ENCODE data around the gene FAF2. TPM values are rescaled to one million over a fixed set of nuclear protein-coding genes. Genes with fewer than 3 reads are reported as not detected.
A peak's percentile ranks its signal among the peaks of the same experiment; 100 is the strongest.
"Not testable (repeated sequence)": the region's sequence is repeated elsewhere in the genome, so short reads cannot be mapped to it uniquely, and the experiment has no call there.

Gene FAF2
- total and polyA plus RNA-seq, 2 donors, result 17.7 to 22.4 TPM

DNA sequence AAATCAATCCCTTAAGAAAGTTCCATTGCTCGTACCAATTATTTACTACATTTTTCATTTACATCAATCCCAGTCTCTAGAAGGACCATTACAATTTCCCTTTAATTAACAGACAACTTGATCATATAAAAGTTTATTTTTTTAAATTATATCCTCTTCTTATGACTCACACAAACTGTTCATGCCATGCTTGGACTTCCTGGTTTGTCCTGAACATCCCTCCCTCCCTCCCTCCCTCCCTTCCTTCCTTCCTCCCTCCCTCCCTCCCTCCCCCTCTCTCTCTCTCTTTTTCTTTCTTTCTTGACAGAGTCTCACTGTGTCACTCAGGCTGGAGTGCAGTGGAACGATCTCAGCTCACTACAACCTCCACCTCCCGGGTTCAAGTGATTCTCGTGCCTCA, 20.2 kb upstream of the FAF2 start:
- H3K27me3 ChIP-seq (ENCODE audit: control insufficient read depth in 2 of 2, insufficient read depth in 1 of 2, low read length in 1 of 2), result no peaks in the 10 kb centered on the region
- no peak for DNase-seq (ENCODE audit: low read depth in 6 of 9, low spot score in 9 of 9)
- H3K4me1 ChIP-seq (ENCODE audit: control insufficient read depth in 2 of 2, insufficient read depth in 2 of 2, low read length in 2 of 2), result peaks cover 0 to 10% of the 10 kb centered on the region in 2 donors
- no peak overlapping the region for H3K4me3 ChIP-seq (ENCODE audit: low read length in 2 of 2)
- WGBS, result 88% methylated on average over 4 of the region's 4 CpGs
- H3K36me3 ChIP-seq (ENCODE audit: control insufficient read depth in 2 of 2, insufficient read depth in 2 of 2, low read length in 1 of 2), result no peaks in the 10 kb centered on the region
- H3K9me3 ChIP-seq (ENCODE audit: control insufficient read depth in 2 of 2, insufficient read depth in 1 of 2, low read length in 1 of 2), result peaks cover 0 to 7% of the 10 kb centered on the region in 2 donors
- H3K27ac ChIP-seq (ENCODE audit: low read depth in 1 of 2, low read length in 1 of 2), result no peak overlapping the region

DNA sequence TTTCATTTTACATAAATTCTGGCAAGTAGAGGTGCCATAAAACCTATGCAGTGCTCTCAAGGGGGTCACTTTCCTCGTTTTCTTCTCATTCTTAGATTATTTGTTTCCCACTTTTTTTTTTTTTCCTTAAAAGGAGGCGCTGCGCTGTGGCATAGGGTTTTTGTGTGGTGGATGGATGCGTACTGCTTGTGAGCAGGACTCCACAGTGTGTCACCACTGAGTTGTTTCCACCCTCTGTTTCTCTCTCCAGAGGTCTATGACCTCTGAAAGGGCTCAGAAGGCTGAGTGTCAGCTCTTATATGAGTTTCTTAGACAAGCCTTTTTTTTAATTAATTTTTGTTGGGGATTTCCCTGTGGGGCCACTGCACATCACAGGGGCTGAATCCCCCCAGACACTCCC, 18.2 kb upstream of the FAF2 start:
- H3K4me1 ChIP-seq (ENCODE audit: control insufficient read depth in 2 of 2, insufficient read depth in 2 of 2, low read length in 2 of 2), result peaks cover 0 to 10% of the 10 kb centered on the region in 2 donors
- H3K9me3 ChIP-seq (ENCODE audit: control insufficient read depth in 2 of 2, insufficient read depth in 1 of 2, low read length in 1 of 2), result peaks cover 0 to 7% of the 10 kb centered on the region in 2 donors
- DNase-seq (ENCODE audit: low read depth in 6 of 9, low spot score in 9 of 9), result no peak
- H3K27me3 ChIP-seq (ENCODE audit: control insufficient read depth in 2 of 2, insufficient read depth in 1 of 2, low read length in 1 of 2), result no peaks in the 10 kb centered on the region
- 87% methylated on average over 4 of the region's 4 CpGs for WGBS
- no peaks in the 10 kb centered on the region for H3K36me3 ChIP-seq (ENCODE audit: control insufficient read depth in 2 of 2, insufficient read depth in 2 of 2, low read length in 1 of 2)
- peak overlapping the region in 1 of 2 donors; percentile 12 for H3K27ac ChIP-seq (ENCODE audit: low read depth in 1 of 2, low read length in 1 of 2)
- H3K4me3 ChIP-seq (ENCODE audit: low read length in 2 of 2), result no peak overlapping the region

DNA sequence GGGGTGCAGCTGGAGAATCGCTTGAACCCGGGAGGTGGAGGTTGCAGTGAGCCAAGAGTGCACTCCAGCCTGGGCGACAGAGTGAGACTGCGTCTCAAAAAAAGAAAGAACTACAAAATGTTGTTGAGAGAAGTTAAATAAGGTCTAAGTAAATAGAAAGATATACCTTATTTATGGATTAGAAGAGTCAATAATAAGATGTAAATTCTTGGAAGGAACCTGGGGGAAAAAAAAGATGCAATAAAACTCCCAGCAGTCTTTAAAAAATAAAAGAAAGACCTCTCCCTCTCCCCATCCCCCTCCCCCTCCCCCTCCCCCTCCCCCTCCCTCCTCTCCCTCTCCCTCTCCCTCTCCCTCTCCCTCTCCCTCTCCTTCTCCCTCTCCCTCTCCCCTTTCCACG, 15.5 kb upstream of the FAF2 start:
- Histone ChIP-seq H3K27me3 (ENCODE audit: control insufficient read depth in 2 of 2, insufficient read depth in 1 of 2, low read length in 1 of 2) (no peaks in the 10 kb centered on the region), H3K4me3 (ENCODE audit: low read length in 2 of 2) (no peak overlapping the region), H3K4me1 (ENCODE audit: control insufficient read depth in 2 of 2, insufficient read depth in 2 of 2, low read length in 2 of 2) (peaks cover 0 to 12% of the 10 kb centered on the region in 2 donors), H3K27ac (ENCODE audit: low read depth in 1 of 2, low read length in 1 of 2) (no peak overlapping the region), H3K36me3 (ENCODE audit: control insufficient read depth in 2 of 2, insufficient read depth in 2 of 2, low read length in 1 of 2) (no peaks in the 10 kb centered on the region), H3K9me3 (ENCODE audit: control insufficient read depth in 2 of 2, insufficient read depth in 1 of 2, low read length in 1 of 2) (peaks cover 0 to 2% of the 10 kb centered on the region in 2 donors)
- DNase-seq (ENCODE audit: low read depth in 6 of 9, low spot score in 9 of 9), result no peak
- 97% methylated on average over 4 of the region's 5 CpGs for WGBS

DNA sequence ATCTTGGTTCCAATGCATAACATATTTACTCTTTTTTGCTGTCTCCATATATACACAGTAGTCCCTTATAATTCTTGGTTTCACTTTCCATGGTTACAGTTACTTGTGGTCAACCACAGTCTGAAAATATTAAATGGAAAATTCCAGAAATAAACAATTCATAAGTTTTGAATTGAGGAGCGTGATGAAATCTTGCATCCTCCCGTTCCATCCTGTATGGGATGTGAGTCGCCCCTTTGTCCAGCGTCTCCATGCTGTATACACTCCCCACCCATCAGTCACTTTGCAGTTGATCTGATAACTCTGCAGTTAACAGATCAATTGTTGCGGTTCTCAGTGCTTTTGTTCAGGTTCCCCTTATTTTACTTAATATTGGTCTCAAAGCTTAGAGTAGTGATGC, 11.5 kb upstream of the FAF2 start:
- Histone ChIP-seq H3K36me3 (ENCODE audit: control insufficient read depth in 2 of 2, insufficient read depth in 2 of 2, low read length in 1 of 2) (no peaks in the 10 kb centered on the region), H3K27ac (ENCODE audit: low read depth in 1 of 2, low read length in 1 of 2) (peak overlapping the region in 1 of 2 donors; percentile 38), H3K4me1 (ENCODE audit: control insufficient read depth in 2 of 2, insufficient read depth in 2 of 2, low read length in 2 of 2) (peaks cover 0 to 2% of the 10 kb centered on the region in 2 donors), H3K4me3 (ENCODE audit: low read length in 2 of 2) (no peak overlapping the region), H3K9me3 (ENCODE audit: control insufficient read depth in 2 of 2, insufficient read depth in 1 of 2, low read length in 1 of 2) (peaks cover 0 to 2% of the 10 kb centered on the region in 2 donors), H3K27me3 (ENCODE audit: control insufficient read depth in 2 of 2, insufficient read depth in 1 of 2, low read length in 1 of 2) (no peaks in the 10 kb centered on the region)
- 9% methylated on average over 5 of the region's 5 CpGs for WGBS
- DNase-seq (ENCODE audit: low read depth in 6 of 9, low spot score in 9 of 9), result no peak

GRCh38 chr5:176438959-176439757, 9.0 kb upstream of the FAF2 start:
- Histone ChIP-seq H3K27me3 (ENCODE audit: control insufficient read depth in 2 of 2, insufficient read depth in 1 of 2, low read length in 1 of 2) (no peaks in the 10 kb centered on the region), H3K4me1 (ENCODE audit: control insufficient read depth in 2 of 2, insufficient read depth in 2 of 2, low read length in 2 of 2) (peaks cover 0 to 2% of the 10 kb centered on the region in 2 donors), H3K36me3 (ENCODE audit: control insufficient read depth in 2 of 2, insufficient read depth in 2 of 2, low read length in 1 of 2) (no peaks in the 10 kb centered on the region), H3K27ac (ENCODE audit: low read depth in 1 of 2, low read length in 1 of 2) (no peak overlapping the region), H3K9me3 (ENCODE audit: control insufficient read depth in 2 of 2, insufficient read depth in 1 of 2, low read length in 1 of 2) (no peaks in the 10 kb centered on the region), H3K4me3 (ENCODE audit: low read length in 2 of 2) (no peak overlapping the region)
- no peak for DNase-seq (ENCODE audit: low read depth in 6 of 9, low spot score in 9 of 9)
- 94% methylated on average over 12 of the region's 12 CpGs for WGBS

DNA sequence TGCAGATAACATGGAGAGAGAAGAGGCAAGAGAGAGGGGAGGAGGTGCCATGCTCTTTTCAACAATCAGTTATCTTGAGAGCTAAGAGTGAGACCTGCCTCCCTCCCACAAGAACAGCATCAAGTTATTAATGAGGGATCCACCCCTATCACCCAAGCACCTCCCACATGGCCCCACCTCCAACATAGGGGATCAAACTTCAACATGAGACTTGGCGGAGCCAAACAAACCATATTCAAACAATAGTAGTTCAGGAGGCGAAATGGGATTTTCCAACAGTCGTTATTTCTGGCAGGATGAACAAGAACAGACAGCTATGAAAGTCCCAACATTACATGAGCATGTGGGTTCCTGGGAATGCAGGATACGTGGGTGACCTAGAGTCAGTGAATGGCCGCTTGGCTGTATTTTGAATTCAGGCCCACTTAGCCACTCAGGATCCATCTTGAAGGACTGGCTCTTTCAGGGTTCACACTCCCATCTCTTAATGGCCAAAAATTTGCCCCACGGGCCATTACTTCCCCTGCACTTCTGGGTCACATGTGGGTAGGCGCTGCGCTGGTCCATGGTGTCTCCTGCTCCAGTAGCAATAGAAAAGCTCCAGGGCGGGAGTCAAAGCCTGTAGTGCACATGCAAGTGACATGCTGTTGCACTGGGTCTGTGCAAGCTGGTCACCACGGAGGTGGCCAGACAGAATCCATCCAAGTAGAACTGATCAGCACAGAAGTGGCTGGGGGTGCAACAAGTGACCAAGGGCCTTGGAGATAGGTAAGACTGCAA, 7.1 kb upstream of the FAF2 start:
- Histone ChIP-seq H3K9me3 (ENCODE audit: control insufficient read depth in 2 of 2, insufficient read depth in 1 of 2, low read length in 1 of 2) (no peaks in the 10 kb centered on the region), H3K4me1 (ENCODE audit: control insufficient read depth in 2 of 2, insufficient read depth in 2 of 2, low read length in 2 of 2) (peaks cover 0 to 2% of the 10 kb centered on the region in 2 donors), H3K27ac (ENCODE audit: low read depth in 1 of 2, low read length in 1 of 2) (no peak overlapping the region), H3K27me3 (ENCODE audit: control insufficient read depth in 2 of 2, insufficient read depth in 1 of 2, low read length in 1 of 2) (no peaks in the 10 kb centered on the region), H3K4me3 (ENCODE audit: low read length in 2 of 2) (no peak overlapping the region), H3K36me3 (ENCODE audit: control insufficient read depth in 2 of 2, insufficient read depth in 2 of 2, low read length in 1 of 2) (no peaks in the 10 kb centered on the region)
- 95% methylated on average over 10 of the region's 10 CpGs for WGBS
- DNase-seq (ENCODE audit: low read depth in 6 of 9, low spot score in 9 of 9), result no peak

DNA sequence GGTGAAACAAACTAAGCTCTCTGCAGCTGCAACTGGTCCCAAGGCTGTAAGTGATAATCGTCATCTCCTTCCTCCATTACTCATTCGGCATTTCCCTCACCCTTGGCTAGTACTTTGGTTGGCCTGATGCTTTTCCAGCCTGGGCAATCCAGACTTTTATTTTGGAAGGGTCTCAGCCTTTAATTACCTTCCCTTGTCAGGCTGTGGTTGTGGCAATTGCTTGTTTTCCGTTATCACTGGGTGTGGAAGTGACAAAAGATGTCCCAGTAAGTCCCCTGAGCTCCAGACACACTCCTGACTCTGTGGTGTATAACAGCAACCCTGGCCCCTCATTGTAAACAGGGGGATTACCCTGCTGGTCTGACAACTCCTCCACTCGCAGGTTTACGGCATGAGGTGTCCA, 6.3 kb upstream of the FAF2 start:
- Histone ChIP-seq H3K4me3 (ENCODE audit: low read length in 2 of 2) (no peak overlapping the region), H3K27me3 (ENCODE audit: control insufficient read depth in 2 of 2, insufficient read depth in 1 of 2, low read length in 1 of 2) (peaks cover 0 to under 1% of the 10 kb centered on the region in 2 donors), H3K27ac (ENCODE audit: low read depth in 1 of 2, low read length in 1 of 2) (no peak overlapping the region), H3K4me1 (ENCODE audit: control insufficient read depth in 2 of 2, insufficient read depth in 2 of 2, low read length in 2 of 2) (peaks cover 0 to 4% of the 10 kb centered on the region in 2 donors), H3K9me3 (ENCODE audit: control insufficient read depth in 2 of 2, insufficient read depth in 1 of 2, low read length in 1 of 2) (no peaks in the 10 kb centered on the region), H3K36me3 (ENCODE audit: control insufficient read depth in 2 of 2, insufficient read depth in 2 of 2, low read length in 1 of 2) (no peaks in the 10 kb centered on the region)
- no peak for DNase-seq (ENCODE audit: low read depth in 6 of 9, low spot score in 9 of 9)
- 78% methylated on average over 5 of the region's 5 CpGs for WGBS

DNA sequence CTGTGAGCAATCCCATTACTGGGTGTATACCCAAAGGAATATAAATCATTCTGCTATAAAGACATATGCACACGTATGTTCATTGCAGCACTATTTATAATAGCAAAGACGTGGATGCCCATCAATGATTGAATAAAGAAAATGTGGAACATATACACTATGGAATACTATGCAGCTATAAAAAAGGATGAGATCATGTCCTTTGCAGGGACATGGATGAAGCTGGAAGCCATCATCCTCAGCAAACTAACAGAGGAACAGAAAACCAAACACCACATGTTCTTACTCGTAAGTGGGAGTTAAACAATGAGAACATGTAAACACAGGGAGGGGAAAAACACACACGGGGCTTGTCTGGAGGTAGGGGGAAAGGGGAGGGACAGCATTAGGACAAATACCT, 5.3 kb upstream of the FAF2 start:
- DNase-seq (ENCODE audit: low read depth in 6 of 9, low spot score in 9 of 9); H3K4me1 ChIP-seq (ENCODE audit: control insufficient read depth in 2 of 2, insufficient read depth in 2 of 2, low read length in 2 of 2); H3K9me3 ChIP-seq (ENCODE audit: control insufficient read depth in 2 of 2, insufficient read depth in 1 of 2, low read length in 1 of 2); H3K27ac ChIP-seq (ENCODE audit: low read depth in 1 of 2, low read length in 1 of 2); H3K36me3 ChIP-seq (ENCODE audit: control insufficient read depth in 2 of 2, insufficient read depth in 2 of 2, low read length in 1 of 2); H3K4me3 ChIP-seq (ENCODE audit: low read length in 2 of 2); H3K27me3 ChIP-seq (ENCODE audit: control insufficient read depth in 2 of 2, insufficient read depth in 1 of 2, low read length in 1 of 2): not testable (repeated sequence)
- WGBS, result 96% methylated on average over 4 of the region's 4 CpGs

- WGBS, result 97% methylated on average over 5 of the region's 5 CpGs
- H3K4me1 ChIP-seq (ENCODE audit: control insufficient read depth in 2 of 2, insufficient read depth in 2 of 2, low read length in 2 of 2), result peaks cover 7 to 17% of the 10 kb centered on the region in 2 donors
- no peak overlapping the region for H3K4me3 ChIP-seq (ENCODE audit: low read length in 2 of 2)
- no peaks in the 10 kb centered on the region for H3K36me3 ChIP-seq (ENCODE audit: control insufficient read depth in 2 of 2, insufficient read depth in 2 of 2, low read length in 1 of 2)
- H3K27ac ChIP-seq (ENCODE audit: low read depth in 1 of 2, low read length in 1 of 2), result no peak overlapping the region
- H3K27me3 ChIP-seq (ENCODE audit: control insufficient read depth in 2 of 2, insufficient read depth in 1 of 2, low read length in 1 of 2), result peaks cover 0 to 3% of the 10 kb centered on the region in 2 donors
- DNase-seq (ENCODE audit: low read depth in 6 of 9, low spot score in 9 of 9), result no peak
- H3K9me3 ChIP-seq (ENCODE audit: control insufficient read depth in 2 of 2, insufficient read depth in 1 of 2, low read length in 1 of 2), result peaks cover 0 to 3% of the 10 kb centered on the region in 2 donors
Observed at GRCh38 chr5:176444742-176445141, 3.4 kb upstream of the FAF2 start.
